Stimulated activated CD4-positive, alpha-beta T cell treated with anti-CD3 and anti-CD28 coated beads, TNF-alpha, amount 100 ng/mL, for 4 hours (primary cell): Measurements from ENCODE around the gene PRDM8.
"Not testable (repeated sequence)": the region's sequence is repeated elsewhere in the genome, so short reads cannot be mapped to it uniquely, and the experiment has no call there.

Experiments used
- DNase-seq, 3 experiments: peaks; one replicate each; pipeline ENCODE4 v3.0.0-alpha.2; 2020; ENCODE audit warnings: low read depth in 3 of 3

The PRDM8 gene

DNA sequence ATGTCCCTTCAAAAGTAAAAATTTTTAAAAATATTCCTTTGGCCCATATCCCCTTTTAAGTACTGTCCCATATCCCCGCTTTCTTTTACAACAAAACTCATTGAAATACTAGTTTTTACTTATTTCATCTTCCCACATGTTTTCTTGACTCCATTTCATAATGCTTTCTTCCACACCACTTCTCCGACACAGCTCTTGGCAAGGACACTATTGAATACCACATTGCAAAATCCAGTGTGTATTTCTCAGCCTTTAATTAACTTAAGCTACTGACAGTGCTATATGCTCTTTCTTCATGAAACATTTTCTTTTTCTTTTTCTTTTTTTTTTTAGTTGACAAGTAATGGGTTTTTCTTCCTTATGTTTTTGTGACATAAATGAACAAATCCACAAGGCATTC lies 28.8 kb downstream of the PRDM8 start:
- no peak for DNase-seq

DNA sequence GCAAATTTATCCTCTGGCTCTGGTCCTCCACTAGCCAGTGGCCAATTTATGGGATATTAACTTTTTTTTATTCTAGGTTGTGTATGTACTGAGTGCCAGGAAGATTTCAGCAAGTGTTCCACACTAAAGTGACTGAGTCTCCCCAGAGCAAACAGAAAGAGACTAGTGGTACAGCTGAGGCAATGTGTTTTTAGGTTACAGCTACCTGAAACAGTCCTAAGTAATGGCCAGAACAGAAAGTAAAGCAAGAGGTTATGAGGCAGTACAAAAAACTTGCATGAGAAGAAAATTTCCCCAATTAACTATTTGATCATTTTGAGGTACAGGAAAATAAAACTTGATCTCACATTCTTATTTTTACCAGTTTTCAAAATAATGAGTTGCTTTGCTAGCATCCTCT lies 31.2 kb downstream of the PRDM8 start:
- no peak for DNase-seq

DNA sequence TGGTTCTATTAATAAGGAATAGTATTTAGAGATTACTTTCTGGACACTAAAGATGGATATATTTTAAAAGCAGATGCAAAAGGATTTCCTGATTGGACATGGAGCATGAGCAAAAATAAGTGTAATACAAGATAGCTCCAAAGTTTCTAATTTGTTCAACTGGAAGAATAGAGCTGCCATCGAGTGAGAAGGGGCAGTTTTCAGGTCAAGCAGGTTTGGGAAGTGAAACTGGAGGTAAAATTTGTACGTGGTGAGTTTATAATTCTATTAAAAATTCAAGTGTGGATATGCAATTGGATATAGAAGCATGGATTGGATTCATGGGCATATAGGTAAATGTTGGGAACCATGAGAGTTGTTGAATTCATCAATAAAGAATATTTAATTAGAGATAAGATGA lies 31.8 kb downstream of the PRDM8 start:
- no peak for DNase-seq

DNA sequence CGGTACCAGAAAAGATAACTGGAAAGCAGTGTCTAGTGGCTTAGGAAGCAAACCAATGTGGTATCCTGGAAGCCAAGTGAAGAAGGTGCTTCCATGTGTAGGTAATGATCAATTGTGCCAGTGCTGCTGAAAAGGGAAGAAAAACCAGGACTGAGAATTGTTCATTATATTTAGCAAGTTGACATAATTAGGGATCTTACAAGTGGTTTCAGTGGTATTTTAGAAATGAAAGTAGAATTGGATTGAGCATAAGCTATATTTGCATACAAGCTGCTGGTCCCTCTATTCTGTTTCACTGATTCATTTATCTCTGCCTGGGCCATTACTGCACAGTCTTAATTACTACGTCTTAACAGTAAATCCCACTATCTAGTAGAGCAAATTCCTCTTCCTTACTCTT lies 32.3 kb downstream of the PRDM8 start:
- DNase-seq, result no peak

DNA sequence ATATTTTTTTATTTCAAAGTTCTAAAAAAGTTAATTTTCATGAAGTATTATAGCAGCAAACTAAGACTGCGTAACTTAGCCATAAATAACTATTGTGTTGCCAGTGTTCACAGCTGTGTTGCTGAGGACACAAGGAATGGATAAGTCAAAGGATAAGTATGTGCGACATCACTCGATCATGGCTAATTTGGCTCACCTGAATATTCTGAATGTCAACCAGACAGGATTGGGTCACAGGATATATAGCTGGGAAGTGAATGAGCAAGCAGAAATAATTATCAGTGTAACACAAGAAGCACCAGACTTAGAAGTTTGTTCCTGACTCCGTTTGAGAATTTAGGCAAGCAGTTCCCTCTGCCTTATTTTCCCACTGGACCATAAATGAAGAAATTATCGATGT lies 33.9 kb downstream of the PRDM8 start:
- no peak for DNase-seq

DNA sequence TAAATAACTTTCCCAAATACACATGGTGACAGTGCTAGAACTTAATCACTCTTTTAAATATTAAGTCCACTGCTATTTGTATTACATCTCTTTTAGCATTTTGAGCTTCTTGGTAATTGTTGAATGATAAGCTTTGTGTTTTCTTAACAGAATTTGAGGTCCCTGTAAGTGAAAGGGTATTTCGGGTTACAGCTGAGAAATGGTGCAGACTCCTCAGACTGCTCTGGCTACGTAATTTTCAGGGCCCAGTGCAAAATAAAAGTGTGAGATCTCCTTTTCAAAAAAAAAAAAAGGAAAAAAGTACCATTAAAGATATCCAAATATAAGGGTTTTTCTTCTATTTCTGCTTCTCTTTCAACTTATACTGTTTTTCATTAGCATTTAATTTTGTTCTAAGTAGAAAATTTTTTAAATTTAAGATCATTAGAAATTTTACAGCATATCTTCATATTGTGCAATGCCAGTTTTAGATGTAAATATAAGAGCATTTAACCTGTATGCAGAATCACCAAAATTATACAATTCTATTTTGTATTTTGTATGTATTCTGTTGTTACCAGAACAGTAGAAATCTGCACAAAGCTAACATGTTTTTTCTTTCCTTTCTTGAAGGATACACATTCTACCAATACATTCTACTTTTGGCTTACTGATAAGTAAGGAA lies 35.5 kb downstream of the PRDM8 start:
- DNase-seq, result no peak

DNA sequence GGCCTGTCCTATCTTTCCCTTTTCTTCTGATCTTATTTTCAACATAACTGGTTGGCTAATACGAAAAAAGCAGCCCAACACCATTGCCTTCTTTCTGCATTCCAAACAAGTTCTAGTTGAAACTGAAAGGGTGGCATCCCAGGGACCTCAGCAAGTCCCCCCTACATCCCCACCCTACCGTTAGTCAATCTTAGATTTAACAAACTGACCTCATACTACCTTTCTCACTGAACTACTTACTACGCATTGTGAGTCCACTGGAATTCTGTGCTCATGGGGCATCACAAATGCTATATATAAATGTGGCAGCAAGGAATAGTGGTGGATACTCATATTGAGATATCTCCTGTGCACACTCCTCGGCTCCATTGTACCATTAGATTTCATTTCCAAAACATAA lies 36.1 kb downstream of the PRDM8 start:
- no peak for DNase-seq

DNA sequence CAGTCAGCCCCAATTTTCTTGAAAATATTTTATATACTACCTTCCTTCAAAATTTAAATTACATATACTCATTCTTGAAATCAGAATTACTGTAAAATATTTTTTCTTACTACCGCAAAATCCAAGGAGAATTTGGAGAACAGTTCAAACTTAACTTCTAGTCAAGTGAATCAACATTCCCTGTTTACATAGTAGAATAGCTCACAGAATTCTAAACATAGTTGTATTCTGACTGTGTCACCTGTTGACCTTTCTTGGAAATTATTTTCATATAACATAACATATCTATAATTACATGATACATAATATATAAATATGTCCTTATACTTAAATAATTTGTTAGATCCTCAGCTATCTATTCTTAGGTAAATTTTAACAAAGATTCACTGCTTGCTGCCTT lies 38.1 kb downstream of the PRDM8 start:
- DNase-seq, result no peak

DNA sequence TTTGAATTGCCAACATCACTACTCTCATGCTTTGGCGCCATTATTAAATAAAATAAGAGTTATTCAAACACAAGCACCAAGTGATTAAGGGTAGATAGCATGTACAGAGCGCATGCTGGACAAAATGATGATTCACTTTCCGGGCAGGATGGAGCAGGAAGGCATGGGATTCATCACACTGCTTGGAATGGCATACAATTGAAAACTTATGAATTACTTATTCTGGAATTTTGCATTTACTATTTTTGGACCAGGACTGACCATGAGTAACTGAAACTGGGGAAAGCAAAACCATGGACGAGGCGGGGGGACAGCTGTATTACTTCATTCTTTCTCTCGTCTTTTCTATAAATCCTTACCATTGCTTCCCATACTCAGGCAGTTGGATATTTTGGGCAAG lies 40.7 kb downstream of the PRDM8 start:
- DNase-seq, result no peak

DNA sequence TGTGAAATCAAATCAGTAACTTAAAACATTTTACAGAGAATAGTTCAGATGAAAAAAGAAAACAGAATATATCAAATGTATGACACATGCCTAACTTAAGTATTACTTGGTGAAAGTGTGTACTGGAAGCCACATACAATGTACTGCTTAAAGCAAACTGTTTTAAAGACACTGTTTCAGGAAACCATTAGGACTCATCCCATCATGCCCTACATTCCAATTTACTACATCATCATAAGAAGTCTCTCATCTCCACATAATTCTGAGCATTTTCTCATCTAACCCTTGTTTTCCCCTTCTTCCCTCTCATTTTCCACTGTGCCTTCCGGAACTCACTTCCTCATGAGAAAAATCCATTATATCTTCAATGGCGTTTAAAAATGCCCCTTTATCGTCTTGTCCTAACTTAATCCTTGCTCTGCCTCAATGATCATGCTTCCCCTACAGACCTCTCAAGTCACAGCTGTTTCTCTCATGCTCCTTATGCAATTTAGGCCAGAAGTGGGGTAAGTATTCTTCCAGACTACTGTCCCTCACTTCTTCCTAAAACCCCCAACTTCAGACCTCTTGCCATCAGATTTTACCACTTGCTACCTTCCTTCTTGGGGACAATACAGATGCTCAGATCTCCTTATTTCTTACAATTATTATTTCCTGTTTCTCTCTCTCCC lies 42.3 kb downstream of the PRDM8 start:
- no peak for DNase-seq

DNA sequence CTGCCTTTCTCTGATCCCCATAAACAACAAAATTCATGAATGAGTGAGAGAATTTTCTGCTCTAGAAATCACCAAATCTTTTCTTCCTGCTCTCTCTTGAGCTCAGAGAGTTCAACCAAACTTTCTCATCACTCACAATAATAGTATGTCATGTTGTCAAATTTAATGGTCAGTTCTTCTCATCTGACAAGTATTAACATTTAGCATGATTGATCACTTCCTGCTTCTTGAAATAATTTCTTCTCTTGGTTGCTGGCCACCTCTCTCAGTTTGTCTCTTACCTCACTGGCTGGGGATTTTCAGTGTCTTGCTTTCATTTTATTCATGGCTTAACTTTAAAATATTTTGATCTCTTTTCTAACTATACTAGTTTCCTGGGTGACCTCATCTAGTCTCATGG lies 43.7 kb downstream of the PRDM8 start:
- no peak for DNase-seq

DNA sequence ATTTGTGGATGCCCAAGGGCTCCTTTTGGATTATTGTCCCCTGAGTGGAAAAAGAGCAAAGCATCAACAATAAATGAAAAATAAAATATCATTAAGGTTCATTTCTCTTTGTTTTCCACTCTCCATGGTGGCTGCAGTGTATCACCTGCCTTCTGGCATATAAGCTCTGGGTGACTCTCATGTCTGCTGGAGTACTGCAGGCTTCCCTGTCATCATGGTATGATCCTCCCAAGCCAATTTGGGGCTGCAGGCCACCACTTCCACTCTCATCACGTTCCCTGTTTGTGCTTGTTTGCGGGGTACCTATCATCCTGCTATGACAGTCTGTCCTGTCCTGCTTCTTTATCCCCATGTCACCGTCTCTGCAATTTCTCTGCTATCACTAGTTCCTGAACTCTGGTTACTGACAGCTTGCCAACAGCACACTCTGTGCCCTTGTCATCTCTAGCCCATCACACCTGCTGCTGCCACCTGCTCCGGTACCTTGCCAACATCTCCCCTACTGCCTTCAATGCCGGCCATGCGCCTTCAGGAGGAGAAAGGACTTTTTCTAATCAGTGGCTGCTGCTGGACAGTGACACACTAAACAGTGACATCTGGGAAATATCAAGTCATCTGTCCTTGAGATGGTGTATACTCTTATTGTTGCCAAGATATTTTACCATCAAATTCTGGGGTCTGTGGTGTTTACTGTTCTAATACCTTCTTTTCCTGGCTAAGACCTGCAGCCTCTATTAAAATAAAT lies 46.1 kb downstream of the PRDM8 start:
- no peak for DNase-seq

DNA sequence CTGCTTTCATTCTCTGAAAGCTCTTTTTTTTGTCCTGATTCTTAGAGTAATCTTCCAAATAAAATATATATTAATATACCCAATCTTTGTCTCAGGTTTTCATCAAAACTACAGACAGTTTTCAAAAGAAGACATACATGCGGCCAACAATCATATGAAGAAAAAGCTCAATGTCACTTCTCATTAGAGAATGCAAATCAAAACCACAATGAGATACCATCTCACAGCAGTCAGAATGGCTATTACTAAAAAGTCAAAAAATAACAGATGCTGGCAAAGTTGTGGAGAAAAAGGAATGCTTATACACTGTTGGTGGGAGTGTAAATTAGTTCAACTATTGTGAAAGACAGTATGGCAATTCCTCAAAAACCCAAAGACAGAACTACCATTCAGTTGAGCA lies 50.2 kb downstream of the PRDM8 start:
- not testable (repeated sequence) for DNase-seq

DNA sequence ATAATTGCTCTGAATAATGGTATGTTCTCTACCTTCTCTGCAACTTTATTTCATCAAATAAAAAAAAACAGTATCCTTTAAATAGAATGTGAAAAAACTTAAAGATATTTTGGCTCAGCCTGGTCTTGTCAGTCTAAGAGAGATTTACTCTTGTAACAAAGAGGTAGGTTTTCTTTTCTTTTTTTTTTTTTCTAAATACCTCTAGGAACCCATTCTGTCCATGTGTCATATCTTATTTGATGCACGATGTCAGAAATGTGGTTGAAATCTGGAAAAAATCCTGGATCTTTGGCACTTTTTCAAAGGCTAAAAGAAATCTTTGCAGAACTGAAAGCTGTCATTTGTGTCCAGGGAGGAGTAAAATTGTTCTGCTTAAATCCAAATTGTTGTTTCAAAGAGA lies 51.8 kb downstream of the PRDM8 start:
- no peak for DNase-seq

DNA sequence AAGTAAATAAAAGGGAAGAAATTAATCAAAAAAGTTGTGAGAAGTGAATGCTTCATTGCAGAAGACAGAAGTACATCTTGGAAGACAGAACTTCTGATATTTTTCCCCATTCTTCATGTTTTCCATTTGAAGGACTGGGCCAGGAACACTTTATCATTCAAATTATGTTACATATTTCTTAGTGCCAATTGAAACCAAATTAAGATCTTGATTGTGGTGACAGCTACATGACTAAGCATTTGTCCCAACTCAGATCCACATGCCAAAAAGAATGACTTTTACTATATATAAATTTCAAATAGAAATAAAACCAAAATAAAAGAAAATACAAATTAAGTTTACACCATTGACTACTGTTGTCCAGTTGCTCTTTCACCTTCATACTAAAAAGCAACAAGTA lies 55.1 kb downstream of the PRDM8 start:
- no peak for DNase-seq

DNA sequence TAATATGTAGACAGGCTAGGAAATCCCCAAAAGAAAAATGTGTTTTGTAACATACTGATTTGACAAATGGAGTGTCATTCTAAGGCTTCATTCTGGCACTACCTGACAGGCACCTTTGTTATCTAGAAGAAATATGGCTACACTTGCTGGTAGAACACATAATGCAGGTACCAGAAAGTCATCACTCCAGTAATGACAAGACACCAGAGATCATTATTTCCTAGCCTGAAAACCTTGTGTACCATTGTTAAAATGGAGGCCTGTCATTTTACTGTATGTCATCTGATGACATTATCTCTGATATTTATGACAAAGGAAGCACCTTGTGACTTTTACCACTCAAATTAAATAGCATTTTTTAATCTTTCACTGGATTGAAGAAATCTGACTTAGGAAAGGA lies 55.6 kb downstream of the PRDM8 start:
- no peak for DNase-seq

DNA sequence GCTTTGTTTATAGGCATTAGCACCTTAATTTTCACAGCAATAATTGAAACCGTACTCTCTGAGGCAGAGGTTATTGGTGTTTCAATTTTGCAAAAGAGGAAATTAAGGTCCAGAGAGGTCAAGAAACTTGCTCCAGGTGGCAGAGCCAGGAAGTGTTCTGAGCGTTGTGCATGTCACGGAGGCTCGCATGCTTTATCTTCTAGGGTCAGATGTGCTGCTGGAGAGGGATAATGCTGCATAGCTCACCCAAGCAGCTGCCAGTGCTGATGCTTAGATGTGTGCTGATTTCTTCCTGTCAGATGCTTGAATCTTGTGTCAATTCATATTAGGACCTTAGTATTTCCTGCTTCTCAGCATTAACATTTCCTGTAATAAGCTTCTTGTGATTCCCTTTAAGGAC lies 56.2 kb downstream of the PRDM8 start:
- no peak for DNase-seq
